ENCODE measurements around the gene ENO2. TPM values are rescaled to one million over a fixed set of nuclear protein-coding genes. Genes with fewer than 3 reads are reported as not detected.

ENO2 gene
- total and polyA plus RNA-seq, 8 donors = 9.3 to 50.0 (median 15.5) TPM

DNA sequence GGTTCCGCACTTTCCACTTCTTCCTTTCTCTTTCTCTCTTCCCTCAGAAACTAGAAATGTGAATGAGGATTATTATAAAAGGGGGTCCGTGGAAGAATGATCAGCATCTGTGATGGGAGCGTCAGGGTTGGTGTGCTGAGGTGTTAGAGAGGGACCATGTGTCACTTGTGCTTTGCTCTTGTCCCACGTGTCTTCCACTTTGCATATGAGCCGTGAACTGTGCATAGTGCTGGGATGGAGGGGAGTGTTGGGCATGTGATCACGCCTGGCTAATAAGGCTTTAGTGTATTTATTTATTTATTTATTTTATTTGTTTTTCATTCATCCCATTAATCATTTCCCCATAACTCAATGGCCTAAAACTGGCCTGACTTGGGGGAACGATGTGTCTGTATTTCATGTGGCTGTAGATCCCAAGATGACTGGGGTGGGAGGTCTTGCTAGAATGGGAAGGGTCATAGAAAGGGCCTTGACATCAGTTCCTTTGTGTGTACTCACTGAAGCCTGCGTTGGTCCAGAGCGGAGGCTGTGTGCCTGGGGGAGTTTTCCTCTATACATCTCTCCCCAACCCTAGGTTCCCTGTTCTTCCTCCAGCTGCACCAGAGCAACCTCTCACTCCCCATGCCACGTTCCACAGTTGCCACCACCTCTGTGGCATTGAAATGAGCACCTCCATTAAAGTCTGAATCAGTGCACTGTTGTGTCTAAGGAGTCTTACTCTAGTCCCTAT is 8.8 kb downstream of the ENO2 start:
- intact Hi-C loops (cut with DNase I) = loop anchor here in 1 of 2 donors (10.0 kb wide), 1 partner anchor 172 kb away; the partner anchor contains the start of gene C1R
- ATAC-seq (no peak), DNase-seq (no peak)
- Histone ChIP-seq H3K36me3 (peaks cover 0 to 20% of the 10 kb centered on the region in 2 donors), H3K9me3 (no peaks in the 10 kb centered on the region), H3K4me3 (no peak overlapping the region), H3K27ac (peak overlapping the region in 1 of 2 donors; percentile 18), H3K27me3 (peaks cover 0 to 18% of the 10 kb centered on the region in 2 donors), H3K4me1 (peaks cover 23 to 53% of the 10 kb centered on the region in 2 donors)
- TF ChIP-seq, protein P1, sequence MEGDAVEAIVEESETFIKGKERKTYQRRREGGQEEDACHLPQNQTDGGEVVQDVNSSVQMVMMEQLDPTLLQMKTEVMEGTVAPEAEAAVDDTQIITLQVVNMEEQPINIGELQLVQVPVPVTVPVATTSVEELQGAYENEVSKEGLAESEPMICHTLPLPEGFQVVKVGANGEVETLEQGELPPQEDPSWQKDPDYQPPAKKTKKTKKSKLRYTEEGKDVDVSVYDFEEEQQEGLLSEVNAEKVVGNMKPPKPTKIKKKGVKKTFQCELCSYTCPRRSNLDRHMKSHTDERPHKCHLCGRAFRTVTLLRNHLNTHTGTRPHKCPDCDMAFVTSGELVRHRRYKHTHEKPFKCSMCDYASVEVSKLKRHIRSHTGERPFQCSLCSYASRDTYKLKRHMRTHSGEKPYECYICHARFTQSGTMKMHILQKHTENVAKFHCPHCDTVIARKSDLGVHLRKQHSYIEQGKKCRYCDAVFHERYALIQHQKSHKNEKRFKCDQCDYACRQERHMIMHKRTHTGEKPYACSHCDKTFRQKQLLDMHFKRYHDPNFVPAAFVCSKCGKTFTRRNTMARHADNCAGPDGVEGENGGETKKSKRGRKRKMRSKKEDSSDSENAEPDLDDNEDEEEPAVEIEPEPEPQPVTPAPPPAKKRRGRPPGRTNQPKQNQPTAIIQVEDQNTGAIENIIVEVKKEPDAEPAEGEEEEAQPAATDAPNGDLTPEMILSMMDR (IDR thresholded peaks at IDR 0.05) = no peak

- Histone ChIP-seq H3K9me3 (no peaks in the 10 kb centered on the region), H3K27ac (peak overlapping the region; percentile 85 to 95), H3K36me3 (peaks cover 0 to 20% of the 10 kb centered on the region in 2 donors), H3K4me1 (peaks cover 23 to 53% of the 10 kb centered on the region in 2 donors), H3K4me3 (no peak overlapping the region), H3K27me3 (peaks cover 0 to 25% of the 10 kb centered on the region in 2 donors)
- intact Hi-C loops (cut with DNase I) = loop anchor here in 1 of 2 donors (10.0 kb wide), 1 partner anchor 171 kb away; the partner anchor contains the start of gene C1R
- DNase-seq (no peak), ATAC-seq (no peak)
- TF ChIP-seq, protein P1 (IDR thresholded peaks at IDR 0.05) = no peak
Observed at GRCh38 chr12:6923851-6924250, 9.5 kb downstream of the ENO2 start.

- TF ChIP-seq, protein P1 (IDR thresholded peaks at IDR 0.05) = no peak
- H3K27me3 ChIP-seq = peaks cover 0 to 28% of the 10 kb centered on the region in 2 donors
- peaks cover 35 to 67% of the 10 kb centered on the region in 2 donors for H3K4me1 ChIP-seq
- DNase-seq (no peak), ATAC-seq (no peak)
- intact Hi-C loops (cut with DNase I) = loop anchor here in 1 of 2 donors (10.0 kb wide), 1 partner anchor 170 kb away; the partner anchor contains the start of gene C1R
- peak overlapping the region; percentile 85 to 95 for H3K27ac ChIP-seq
- peaks cover 0 to 14% of the 10 kb centered on the region in 2 donors for H3K36me3 ChIP-seq
- no peaks in the 10 kb centered on the region for H3K9me3 ChIP-seq
- H3K4me3 ChIP-seq = peak overlapping the region; percentile 43 to 70
Observed at GRCh38 chr12:6925239-6925539, 10.8 kb downstream of the ENO2 start.

- peak; percentile 78 for ATAC-seq
- H3K36me3 ChIP-seq = peaks cover 0 to 12% of the 10 kb centered on the region in 2 donors
- peaks cover 40 to 72% of the 10 kb centered on the region in 2 donors for H3K4me1 ChIP-seq
- intact Hi-C loops (cut with DNase I) = loop anchor here in 1 of 2 donors (10.0 kb wide), 1 partner anchor 169 kb away; the partner anchor contains the start of gene C1R
- peaks cover 0 to 28% of the 10 kb centered on the region in 2 donors for H3K27me3 ChIP-seq
- no peaks in the 10 kb centered on the region for H3K9me3 ChIP-seq
- DNase-seq = peak in 3 of 4 donors; percentile 77 to 83 (median 80)
- peak overlapping the region; percentile 43 to 70 for H3K4me3 ChIP-seq
- H3K27ac ChIP-seq = peak overlapping the region; percentile 85 to 95
- TF ChIP-seq, protein P1 (IDR thresholded peaks at IDR 0.05) = no peak
Observed at GRCh38 chr12:6925540-6926279, 11.3 kb downstream of the ENO2 start.

Data from left lung (tissue), 10 donors.